CD4-positive, alpha-beta T cell (primary cell): ENCODE data around the gene SMCO2. TPM values are rescaled to one million over a fixed set of nuclear protein-coding genes. Genes with fewer than 3 reads are reported as not detected.
A peak's percentile ranks its signal among the peaks of the same experiment; 100 is the strongest.

Experiments used
- ATAC-seq: fragments of 200-7000 bp; cut with Tn5 transposase; one replicate; pipeline ENCODE4 v1.10.0; 2022; ENCODE audit warnings: mild to moderate bottlenecking; ENCODE audit not compliant: poor library complexity
- CTCF ChIA-PET: fragments of 350-600 bp; sonication (Branson Sonifier 250); formaldehyde crosslinking; loops from one replicate; lab custom pipeline; 2021; ENCODE audit warnings: antibody characterized with exemption, inconsistent platforms; lab: Charles Lee
- POLR2A ChIA-PET: fragments of 350-600 bp; sonication (Branson Sonifier 250); formaldehyde crosslinking; loops from one replicate; lab custom pipeline; 2021; ENCODE audit warnings: antibody characterized with exemption, inconsistent platforms; lab: Charles Lee
- DNase-seq, 14 experiments: peaks; one replicate each; pipeline ENCODE4 v3.0.0-alpha.2; 2013 to 2020; ENCODE audit warnings: mixed read lengths in 2 of 14
- H3K27ac ChIP-seq, 2 donors: one replicate each; pipeline versions ENCODE4 v1.5.1 to v1.7.0; 2013; ENCODE audit warnings: low read length in 2 of 2, low read depth in 1 of 2, mild to moderate bottlenecking in 1 of 2
- H3K27me3 ChIP-seq, 2 experiments: 1 replicate in 1 of 2; 2 replicates in 1 of 2; pipeline versions ENCODE4 v1.6.1 to v1.7.0; 2013; ENCODE audit warnings: low read length in 2 of 2, control low read depth in 1 of 2, mild to moderate bottlenecking in 1 of 2, moderate library complexity in 1 of 2; ENCODE audit not compliant: insufficient read depth in 2 of 2, control insufficient read depth in 1 of 2
- H3K36me3 ChIP-seq: one replicate; pipeline ENCODE4 v1.6.1; 2013; ENCODE audit warnings: low read length, control low read depth; ENCODE audit not compliant: insufficient read depth
- H3K4me1 ChIP-seq: one replicate; pipeline ENCODE4 v1.6.1; 2013; ENCODE audit warnings: low read length, control low read depth; ENCODE audit not compliant: insufficient read depth
- H3K4me3 ChIP-seq: one replicate; pipeline ENCODE4 v1.5.1; 2013; ENCODE audit warnings: mild to moderate bottlenecking, low read length, moderate library complexity
- H3K9me3 ChIP-seq, 2 experiments: 1 replicate in 1 of 2; 2 replicates in 1 of 2; pipeline versions ENCODE4 v1.6.1 to v1.7.0; 2013; ENCODE audit warnings: low read length in 2 of 2, mild to moderate bottlenecking in 2 of 2, control low read depth in 1 of 2, moderate library complexity in 1 of 2; ENCODE audit not compliant: control insufficient read depth in 1 of 2, insufficient read depth in 1 of 2
- H3K27ac Mint-ChIP-seq: one replicate; pipeline ENCODE4 v1.8.0; 2020; ENCODE audit warnings: mixed read lengths
- H3K27me3 Mint-ChIP-seq: one replicate; pipeline ENCODE4 v1.8.0; 2021; ENCODE audit warnings: mixed read lengths
- H3K36me3 Mint-ChIP-seq: one replicate; pipeline ENCODE4 v1.8.0; 2021; ENCODE audit warnings: low read depth, mixed read lengths
- H3K4me1 Mint-ChIP-seq: one replicate; pipeline ENCODE4 v1.8.0; 2021; ENCODE audit warnings: low read depth, mixed read lengths
- H3K4me3 Mint-ChIP-seq: one replicate; pipeline ENCODE4 v1.8.0; 2020; ENCODE audit warnings: mild to moderate bottlenecking, mixed read lengths
- H3K9me3 Mint-ChIP-seq: one replicate; pipeline ENCODE4 v1.8.0; 2020; ENCODE audit warnings: mixed read lengths
- intact Hi-C, 2 experiments: fragments of 100-400 bp; cut with DNase I in 1 of 2; cut with micrococcal nuclease in 1 of 2; formaldehyde crosslinking; loops; one replicate each; pipeline versions ENCODE4 v1.15.1 to v1.9.0; 2023 to 2025; cut with DNase I, micrococcal nuclease
- total RNA-seq, 174 experiments: library from RNA in 2 of 174; stranded (reverse) in 2 of 174; gene quantifications; one replicate each; pipeline ENCODE4 v1.2.3 and lab custom pipeline; 2021 to 2026
- TF ChIP-seq, protein P1 (sequence below): fragments of 200-600 bp; IDR thresholded peaks from one replicate; pipeline ENCODE4 v1.8.0; 2022; ENCODE audit warnings: antibody characterized with exemption, mild to moderate bottlenecking

Gene SMCO2
- total RNA-seq, 2 experiments from 2014 or later, result not detected

DNA sequence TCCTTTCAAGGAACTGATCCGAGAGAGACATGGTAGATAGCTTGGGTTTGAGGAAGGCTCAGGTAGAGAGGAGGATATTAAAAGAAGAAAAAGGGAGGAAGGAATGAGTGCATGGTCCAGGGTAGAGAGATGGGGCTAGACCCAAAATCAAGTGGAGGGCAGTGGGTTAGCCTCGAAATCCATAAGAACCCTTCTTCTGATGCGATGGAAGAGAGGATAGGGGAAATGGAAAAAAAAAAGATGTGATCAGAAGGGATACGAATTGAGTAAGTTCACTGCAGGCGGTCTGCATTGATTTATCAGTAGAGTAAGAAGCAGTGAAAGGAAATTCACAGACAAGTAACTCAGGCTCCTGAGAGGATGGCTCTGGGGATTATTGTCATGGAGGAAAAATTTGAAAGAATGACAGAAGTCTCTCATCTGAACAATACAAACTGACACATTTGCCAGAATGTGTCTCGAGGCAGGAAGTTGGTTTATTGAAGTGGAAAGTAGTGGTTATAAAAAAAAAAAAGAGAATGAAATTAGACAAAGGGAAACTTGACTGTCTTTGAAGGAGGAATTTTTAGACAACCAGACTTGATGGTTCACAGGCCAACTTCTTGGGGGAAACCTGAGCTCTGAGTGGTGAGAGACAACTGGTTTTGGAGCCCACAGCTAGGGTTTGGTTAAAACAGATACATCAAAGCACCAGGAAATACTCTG lies 87.7 kb downstream of the SMCO2 start:
- TF ChIP-seq, protein P1, sequence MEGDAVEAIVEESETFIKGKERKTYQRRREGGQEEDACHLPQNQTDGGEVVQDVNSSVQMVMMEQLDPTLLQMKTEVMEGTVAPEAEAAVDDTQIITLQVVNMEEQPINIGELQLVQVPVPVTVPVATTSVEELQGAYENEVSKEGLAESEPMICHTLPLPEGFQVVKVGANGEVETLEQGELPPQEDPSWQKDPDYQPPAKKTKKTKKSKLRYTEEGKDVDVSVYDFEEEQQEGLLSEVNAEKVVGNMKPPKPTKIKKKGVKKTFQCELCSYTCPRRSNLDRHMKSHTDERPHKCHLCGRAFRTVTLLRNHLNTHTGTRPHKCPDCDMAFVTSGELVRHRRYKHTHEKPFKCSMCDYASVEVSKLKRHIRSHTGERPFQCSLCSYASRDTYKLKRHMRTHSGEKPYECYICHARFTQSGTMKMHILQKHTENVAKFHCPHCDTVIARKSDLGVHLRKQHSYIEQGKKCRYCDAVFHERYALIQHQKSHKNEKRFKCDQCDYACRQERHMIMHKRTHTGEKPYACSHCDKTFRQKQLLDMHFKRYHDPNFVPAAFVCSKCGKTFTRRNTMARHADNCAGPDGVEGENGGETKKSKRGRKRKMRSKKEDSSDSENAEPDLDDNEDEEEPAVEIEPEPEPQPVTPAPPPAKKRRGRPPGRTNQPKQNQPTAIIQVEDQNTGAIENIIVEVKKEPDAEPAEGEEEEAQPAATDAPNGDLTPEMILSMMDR, result no peak
- H3K4me3 Mint-ChIP-seq, result peak overlapping the region; percentile 12
- DNase-seq (peak in 3 of 14 experiments; percentile 33 to 58 (median 42)), ATAC-seq (peak; percentile 77)
- H3K4me3 ChIP-seq, result no peak overlapping the region
- intact Hi-C loops, result no loop called here
- H3K36me3 ChIP-seq, result no peaks in the 10 kb centered on the region
- peaks cover 23% of the 10 kb centered on the region for H3K4me1 Mint-ChIP-seq
- ChIA-PET POLR2A (interaction anchor here (0.7 to 1.2 kb wide), 3 partner anchors 10 to 1938 kb away, joined by 3 to 4 read pairs (median 3); partner anchors contain the start of gene PPFIBP1), CTCF (no interaction called here)
- H3K27ac ChIP-seq, result no peak overlapping the region
- H3K27me3 ChIP-seq, result no peaks in the 10 kb centered on the region
- H3K36me3 Mint-ChIP-seq, result no peaks in the 10 kb centered on the region
- H3K27ac Mint-ChIP-seq, result peak overlapping the region; percentile 34
- H3K27me3 Mint-ChIP-seq, result no peaks in the 10 kb centered on the region
- H3K9me3 ChIP-seq, result no peaks in the 10 kb centered on the region
- no peaks in the 10 kb centered on the region for H3K9me3 Mint-ChIP-seq
- H3K4me1 ChIP-seq, result peaks cover 15% of the 10 kb centered on the region

DNA sequence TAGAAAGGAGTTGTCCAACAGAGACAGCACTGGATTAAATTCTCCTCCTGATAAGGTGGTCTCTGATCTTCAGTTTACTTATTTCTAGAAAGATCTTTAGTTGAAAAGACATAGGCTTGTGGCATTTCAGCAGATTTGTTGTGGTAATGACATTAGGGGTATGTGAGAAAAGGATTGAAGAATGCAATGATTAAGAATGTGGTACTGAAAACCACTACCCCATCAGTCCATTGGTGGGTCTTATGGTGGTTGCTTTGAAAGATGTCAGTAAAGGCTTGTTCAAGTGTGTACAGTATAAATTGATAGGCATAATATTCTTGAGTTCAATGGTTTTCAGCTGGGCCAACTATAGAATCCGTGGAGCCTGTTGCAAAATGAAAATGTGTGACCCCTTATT lies 88.2 kb downstream of the SMCO2 start:
- Mint-ChIP-seq H3K4me3 (no peak overlapping the region), H3K36me3 (no peaks in the 10 kb centered on the region), H3K4me1 (peaks cover 23% of the 10 kb centered on the region), H3K9me3 (no peaks in the 10 kb centered on the region), H3K27ac (peak overlapping the region; percentile 34), H3K27me3 (no peaks in the 10 kb centered on the region)
- Histone ChIP-seq H3K4me3 (no peak overlapping the region), H3K9me3 (no peaks in the 10 kb centered on the region), H3K27ac (no peak overlapping the region), H3K27me3 (no peaks in the 10 kb centered on the region), H3K36me3 (no peaks in the 10 kb centered on the region), H3K4me1 (peaks cover 15% of the 10 kb centered on the region)
- ChIA-PET CTCF (no interaction called here), POLR2A (interaction anchor here (0.7 kb wide), 2 partner anchors 47 to 1938 kb away, joined by 3 read pairs; no protein-coding TSS in a partner anchor)
- DNase-seq (no peak), ATAC-seq (no peak)
- TF ChIP-seq, protein P1, result no peak
- intact Hi-C loops, result no loop called here

DNA sequence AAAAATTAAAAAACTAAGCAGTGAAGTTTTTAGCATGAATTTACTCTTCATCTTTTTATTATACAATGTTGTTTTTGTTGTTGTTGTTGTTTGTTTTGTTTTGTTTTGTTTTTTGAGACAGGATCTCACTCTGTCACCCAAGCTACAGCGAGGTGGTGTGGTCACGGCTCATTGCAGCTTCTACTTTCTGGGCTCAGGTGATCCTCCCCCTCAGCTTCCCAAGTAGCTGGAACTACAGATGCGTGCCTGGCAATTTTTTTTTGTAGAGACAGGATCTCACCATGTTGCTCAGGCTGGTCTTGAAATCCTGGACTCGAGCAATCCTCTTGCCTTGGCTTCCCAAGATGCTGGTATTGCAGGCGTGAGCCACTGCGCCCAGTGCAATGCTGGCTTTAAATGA lies 88.8 kb downstream of the SMCO2 start:
- CTCF ChIA-PET, result no interaction called here
- no peaks in the 10 kb centered on the region for H3K36me3 Mint-ChIP-seq
- intact Hi-C loops, result no loop called here

More for the DNA sequence above, 88.8 kb downstream of the SMCO2 start:
- no peaks in the 10 kb centered on the region for H3K27me3 ChIP-seq
- no peaks in the 10 kb centered on the region for H3K36me3 ChIP-seq
- no peaks in the 10 kb centered on the region for H3K9me3 ChIP-seq
- POLR2A ChIA-PET, result no interaction called here
- H3K27ac ChIP-seq, result no peak overlapping the region
- H3K27me3 Mint-ChIP-seq, result no peaks in the 10 kb centered on the region
- no peaks in the 10 kb centered on the region for H3K9me3 Mint-ChIP-seq
- no peak overlapping the region for H3K4me3 ChIP-seq
- H3K4me1 Mint-ChIP-seq, result peaks cover 23% of the 10 kb centered on the region
- TF ChIP-seq, protein P1, result no peak
- peaks cover 15% of the 10 kb centered on the region for H3K4me1 ChIP-seq
- no peak overlapping the region for H3K4me3 Mint-ChIP-seq
- DNase-seq (no peak), ATAC-seq (no peak)
- H3K27ac Mint-ChIP-seq, result no peak overlapping the region
